LNCAP (cell line): ENCODE measurements around the gene PIK3CB.

Experiments used
- CTCF ChIP-seq: fragments of 450-650 bp; IDR thresholded peaks from 2 replicates; pipeline ENCODE4 v1.5.1; 2017; ENCODE audit warnings: mild to moderate bottlenecking

PIK3CB gene

GRCh38 chr3:138748190-138748589 lies 86.5 kb downstream of the PIK3CB start:
- no peak for TF ChIP-seq CTCF

GRCh38 chr3:138747225-138747624 lies 87.5 kb downstream of the PIK3CB start:
- TF ChIP-seq CTCF: no peak

- TF ChIP-seq CTCF: no peak
Measured at GRCh38 chr3:138740072-138740471, 94.7 kb downstream of the PIK3CB start.

- no peak for TF ChIP-seq CTCF
Measured at GRCh38 chr3:138732456-138732855, 102.3 kb downstream of the PIK3CB start.

GRCh38 chr3:138726946-138727730 lies 107.6 kb downstream of the PIK3CB start:
- TF ChIP-seq CTCF: no peak

- TF ChIP-seq CTCF: no peak
Measured at GRCh38 chr3:138725116-138725515, 109.6 kb downstream of the PIK3CB start.

- TF ChIP-seq CTCF: no peak
Measured at GRCh38 chr3:138724443-138724842, 110.3 kb downstream of the PIK3CB start.

- no peak for TF ChIP-seq CTCF
Measured at GRCh38 chr3:138718849-138719248, 115.9 kb downstream of the PIK3CB start.
